Superior temporal gyrus (tissue), 1 donor: ENCODE data around the gene KSR1.

Source experiments
- DNase-seq: peaks from one replicate; pipeline ENCODE4 v3.0.0-alpha.2; 2016; ENCODE audit errors: extremely low spot score

The KSR1 gene

DNA sequence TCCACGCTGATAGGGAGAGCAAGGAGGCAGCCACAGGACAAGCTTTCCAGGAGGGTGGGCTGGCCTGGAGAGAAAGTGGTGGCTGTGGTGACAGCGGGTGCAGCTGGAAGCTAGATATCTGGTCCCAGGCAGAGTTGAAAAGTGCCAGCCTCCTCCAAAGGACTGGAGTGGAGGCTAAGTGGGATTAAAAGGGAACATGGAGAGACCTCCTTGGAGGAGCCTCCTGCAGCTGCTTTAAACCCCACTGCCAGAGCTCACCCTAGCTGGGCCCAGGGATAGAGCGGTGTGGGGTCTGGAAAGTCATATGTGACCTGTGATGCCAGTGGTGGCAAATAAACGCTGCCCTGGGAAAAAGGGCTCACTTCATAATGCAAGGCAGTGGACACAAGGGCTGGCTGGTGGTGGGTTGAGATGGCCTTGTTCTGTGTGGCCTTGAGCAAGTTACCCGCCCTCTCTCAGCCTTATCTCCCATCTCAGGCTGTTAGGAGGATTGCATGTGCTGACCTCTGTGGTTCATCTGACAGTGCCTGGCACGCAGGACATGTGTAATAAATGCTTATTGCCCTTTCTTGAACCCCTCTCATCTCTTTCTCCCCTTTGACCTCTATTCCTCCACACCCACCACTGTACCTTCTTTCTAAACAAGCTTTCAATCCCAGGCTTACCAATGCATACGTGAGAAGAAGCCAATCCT is 113.8 kb downstream of the KSR1 start:
- DNase-seq = no peak

DNA sequence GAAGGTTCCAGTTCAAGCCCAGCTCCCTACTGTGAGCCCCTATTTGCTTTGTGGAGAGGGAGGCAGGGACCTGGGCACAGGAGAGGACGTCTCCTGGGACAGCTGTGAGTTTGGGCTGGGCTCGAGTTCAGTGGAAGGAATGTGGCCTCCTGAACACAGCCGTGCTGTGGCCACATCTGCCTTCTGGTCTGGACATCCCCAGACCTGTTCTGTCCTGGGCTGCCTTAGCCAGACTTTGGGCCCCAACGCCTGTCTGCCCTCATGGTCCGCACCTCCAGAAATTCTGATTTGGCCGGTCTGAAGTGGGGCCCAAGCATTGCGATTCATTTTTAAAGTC is 114.3 kb downstream of the KSR1 start:
- no peak for DNase-seq

DNA sequence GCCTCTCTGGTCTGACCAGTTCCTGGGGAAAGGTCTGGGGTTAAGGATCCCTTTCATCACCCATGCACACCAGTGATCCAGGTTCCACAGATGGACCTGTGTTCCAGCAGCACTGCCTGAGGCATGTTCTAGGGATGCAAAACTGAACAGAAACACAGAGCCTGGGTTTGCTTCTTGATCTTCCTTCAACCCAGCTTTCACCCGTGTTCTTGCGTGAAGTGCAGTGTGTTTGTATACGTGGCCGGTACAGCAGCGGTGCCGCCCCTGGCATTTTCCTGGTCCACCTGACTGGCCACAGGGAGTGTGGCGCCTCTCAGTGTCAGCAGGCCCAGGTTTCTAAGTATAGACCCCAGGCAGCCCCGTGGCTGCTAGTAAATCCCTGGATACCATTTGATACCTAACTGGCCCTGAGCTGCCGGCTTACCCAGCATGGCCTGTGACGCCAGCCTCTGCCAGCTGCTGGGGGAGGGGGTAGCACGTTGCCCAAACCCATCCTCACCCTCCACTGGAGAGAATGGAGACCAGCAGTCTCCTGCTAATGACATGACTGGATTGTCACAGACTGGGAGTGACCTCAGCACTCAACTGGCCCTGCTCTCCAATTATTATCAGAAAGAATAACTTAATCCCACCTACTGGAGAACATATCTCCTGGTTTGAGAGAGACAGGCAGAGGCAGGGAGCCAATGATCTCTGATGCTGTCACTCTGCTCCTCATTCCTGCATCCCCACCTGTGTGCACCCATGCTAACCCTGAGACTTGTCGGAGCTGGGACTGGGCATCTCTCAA is 115.5 kb downstream of the KSR1 start:
- no peak for DNase-seq

GRCh38 chr17:27572665-27573064 is 116.4 kb downstream of the KSR1 start:
- DNase-seq = no peak

GRCh38 chr17:27573548-27573947 is 117.3 kb downstream of the KSR1 start:
- no peak for DNase-seq

- no peak for DNase-seq
These were observed 117.8 kb downstream of the KSR1 start for GRCh38 chr17:27573971-27574525.

DNA sequence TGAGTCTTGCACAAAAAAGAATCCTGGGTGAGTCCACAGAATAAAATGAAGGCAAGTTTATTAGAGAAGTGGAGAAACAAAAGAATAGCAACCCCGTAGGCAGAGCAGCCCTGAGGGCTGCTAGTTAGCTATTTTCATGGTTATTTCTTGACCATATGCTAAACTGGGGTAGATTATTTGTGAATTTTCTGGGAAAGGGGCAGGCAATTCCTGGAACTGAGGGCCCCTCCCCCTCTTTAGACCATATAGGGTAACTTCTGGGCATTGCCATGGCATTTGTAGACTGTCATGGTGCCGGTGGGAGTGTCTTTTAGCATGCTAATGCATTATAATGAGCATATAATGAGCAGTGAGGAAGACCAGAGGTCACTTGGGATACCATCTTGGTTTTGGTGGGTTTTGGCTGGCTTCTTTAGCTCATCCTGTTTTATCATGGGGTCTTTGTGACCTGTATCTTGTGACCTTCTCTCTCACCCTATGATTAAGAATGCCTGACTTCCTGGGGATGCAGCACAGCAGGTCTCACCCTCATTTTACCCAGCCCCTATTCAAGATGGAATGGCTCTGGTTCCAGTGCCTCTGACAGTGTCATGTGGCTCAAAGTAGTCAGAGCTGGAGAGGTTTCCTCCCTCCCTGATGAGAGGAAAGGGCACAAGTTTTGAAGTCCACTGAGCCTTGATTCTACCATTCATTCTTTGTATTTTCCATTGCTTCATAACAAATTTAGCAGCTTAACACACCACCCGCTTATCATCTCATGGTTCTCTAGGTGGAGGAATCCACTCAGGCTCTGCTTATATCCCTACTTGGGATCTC is 119.1 kb downstream of the KSR1 start:
- DNase-seq = no peak

- no peak for DNase-seq
These were observed 119.6 kb downstream of the KSR1 start for GRCh38 chr17:27575912-27576252.

GRCh38 chr17:27576477-27577083 is 120.3 kb downstream of the KSR1 start:
- DNase-seq = no peak

GRCh38 chr17:27577121-27577761 is 121.0 kb downstream of the KSR1 start:
- DNase-seq = peak; percentile 61

GRCh38 chr17:27577884-27578717 is 121.9 kb downstream of the KSR1 start:
- DNase-seq = no peak

- DNase-seq = no peak
These were observed 122.5 kb downstream of the KSR1 start for GRCh38 chr17:27578718-27579085.

DNA sequence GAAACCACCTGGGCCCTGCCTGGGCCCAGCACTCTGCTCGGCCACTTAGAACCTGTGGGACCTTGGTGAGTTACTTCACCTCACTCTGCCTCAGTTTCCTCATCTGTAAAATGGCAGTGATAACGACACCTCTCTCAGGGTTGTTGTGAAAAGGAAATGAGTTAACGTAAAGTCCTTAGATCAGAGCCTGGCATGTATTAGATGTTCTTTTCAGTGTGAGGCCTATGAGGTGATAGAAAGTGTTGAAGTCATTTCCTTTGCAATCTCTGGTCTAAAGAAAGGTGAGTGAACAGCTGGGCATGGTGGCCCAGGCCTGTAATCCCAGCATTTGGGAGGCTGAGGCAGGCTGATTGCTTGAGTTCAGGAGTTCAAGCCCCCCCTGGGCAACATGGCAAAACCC is 123.1 kb downstream of the KSR1 start:
- DNase-seq = no peak

- no peak for DNase-seq
These were observed 123.7 kb downstream of the KSR1 start for GRCh38 chr17:27579897-27580321.

DNA sequence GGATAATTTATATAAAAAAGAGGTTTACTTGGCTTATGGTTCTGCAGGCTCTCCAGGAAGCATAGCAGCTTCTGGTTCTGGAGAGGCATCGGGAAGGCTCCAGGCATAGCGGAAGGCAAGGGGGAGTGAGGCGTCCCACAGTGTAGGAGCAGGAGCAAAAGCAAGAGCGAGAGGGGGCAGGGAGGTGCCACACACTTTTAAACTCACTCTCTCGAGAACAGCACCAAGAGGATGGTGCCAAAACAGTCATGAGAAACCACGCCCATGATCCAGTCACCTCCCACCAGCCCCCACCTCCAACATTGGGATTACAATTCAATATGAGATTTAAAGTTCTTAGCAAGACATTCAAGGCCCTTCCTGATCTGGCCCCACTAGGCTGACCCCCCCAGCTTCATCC is 124.8 kb downstream of the KSR1 start:
- no peak for DNase-seq

DNA sequence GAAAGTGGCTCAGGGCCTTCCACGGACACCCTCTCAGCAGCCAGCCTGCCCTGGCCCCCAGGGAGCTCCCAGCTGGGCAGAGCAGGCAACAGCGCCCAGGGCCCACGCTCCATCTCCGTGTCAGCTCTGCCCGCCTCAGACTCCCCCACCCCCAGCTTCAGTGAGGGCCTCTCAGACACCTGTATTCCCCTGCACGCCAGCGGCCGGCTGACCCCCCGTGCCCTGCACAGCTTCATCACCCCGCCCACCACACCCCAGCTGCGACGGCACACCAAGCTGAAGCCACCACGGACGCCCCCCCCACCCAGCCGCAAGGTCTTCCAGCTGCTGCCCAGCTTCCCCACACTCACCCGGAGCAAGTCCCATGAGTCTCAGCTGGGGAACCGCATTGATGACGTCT is 126.4 kb downstream of the KSR1 start:
- DNase-seq = no peak

DNA sequence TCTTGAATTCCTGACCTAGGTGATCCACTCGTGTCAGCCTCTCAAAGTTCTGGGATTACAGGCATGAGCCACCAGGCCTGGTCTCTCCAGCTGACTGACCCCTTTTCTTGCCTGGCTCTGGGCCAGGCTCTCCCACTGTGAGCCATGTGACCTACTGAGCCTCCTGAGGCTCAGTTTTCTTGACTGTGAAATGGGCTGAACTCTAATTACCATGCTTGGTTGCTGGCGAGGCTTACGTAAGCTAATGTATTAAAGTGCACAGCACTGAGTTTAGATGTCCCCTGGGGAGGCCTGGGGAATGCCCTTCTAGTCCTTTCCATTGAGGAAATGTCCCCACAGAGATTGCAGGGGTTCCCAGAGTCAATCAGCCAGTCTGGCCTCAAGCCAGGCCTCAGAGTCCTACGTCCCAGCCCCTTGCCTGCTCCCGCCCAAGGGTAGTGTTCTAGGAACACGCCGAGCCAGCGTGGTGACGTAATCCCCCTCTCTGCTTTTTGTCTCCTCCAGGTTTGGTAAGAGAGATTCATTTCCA is 129.0 kb downstream of the KSR1 start:
- DNase-seq = no peak

DNA sequence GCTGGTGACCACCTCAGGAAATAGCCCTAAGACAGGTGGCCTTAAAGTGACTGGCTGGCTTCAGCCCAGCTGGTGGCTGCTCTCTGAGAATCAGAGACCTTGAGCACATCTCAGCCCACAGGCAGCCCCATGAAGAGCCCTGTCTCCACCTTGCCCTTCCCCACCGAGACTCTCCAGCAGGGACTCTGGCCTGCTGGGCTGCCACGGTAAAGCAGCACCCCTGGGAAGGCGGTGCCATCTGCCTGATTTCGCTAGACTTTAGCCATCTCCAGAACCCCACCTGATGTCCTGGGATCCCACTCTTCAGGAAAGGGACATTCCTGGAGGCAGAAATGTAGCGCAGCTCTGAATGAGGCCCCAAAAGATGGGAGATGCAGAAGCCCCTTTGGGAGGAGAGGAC is 129.5 kb downstream of the KSR1 start:
- no peak for DNase-seq

DNA sequence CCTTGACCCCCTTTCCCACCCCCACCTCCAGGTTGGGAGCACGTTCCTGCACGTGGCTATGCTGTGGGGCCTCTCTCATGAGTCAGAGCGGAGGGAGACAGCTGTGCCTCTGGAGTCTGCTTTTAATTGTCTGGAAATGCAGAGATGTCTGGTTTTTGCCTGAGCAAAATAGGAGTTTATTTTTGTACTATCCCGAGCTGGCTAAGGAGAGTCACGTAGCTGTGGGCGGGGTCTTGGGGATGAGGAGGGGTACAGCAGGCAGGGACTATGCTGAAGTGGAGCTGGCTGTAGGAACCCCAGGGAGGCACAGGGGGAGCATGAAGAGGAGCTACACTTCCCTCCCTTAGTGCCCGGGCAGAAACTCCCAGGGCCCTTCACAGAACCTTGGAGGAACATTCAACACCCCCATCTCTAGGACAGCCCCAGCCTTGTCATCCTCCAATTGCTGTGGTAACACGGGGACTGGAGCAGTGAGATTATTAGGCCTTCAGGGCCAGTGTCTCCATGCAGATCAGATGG is 130.0 kb downstream of the KSR1 start:
- no peak for DNase-seq

DNA sequence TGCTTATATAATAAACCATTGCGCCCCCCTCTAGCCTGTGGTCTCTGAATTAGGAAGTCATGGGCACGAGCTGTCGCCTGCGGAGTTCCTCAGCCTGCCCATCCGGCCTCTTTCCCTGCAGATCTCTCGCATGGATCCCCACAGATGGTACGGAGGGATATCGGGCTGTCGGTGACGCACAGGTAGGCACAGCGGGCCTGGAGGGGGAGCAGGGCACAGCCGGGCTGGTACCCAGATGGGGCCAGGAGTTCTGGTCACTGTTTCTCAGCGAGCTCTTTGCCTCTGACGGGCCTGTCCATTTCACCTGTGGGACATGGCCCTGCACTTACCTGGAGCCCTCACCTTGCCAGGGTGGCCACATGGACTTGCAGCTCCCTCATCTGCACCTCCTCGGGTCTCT is 132.1 kb downstream of the KSR1 start:
- no peak for DNase-seq
